Measurements from ENCODE around the gene RNU1-1. TPM values are rescaled to one million over a fixed set of nuclear protein-coding genes. Genes with fewer than 3 reads are reported as not detected.
A peak's percentile ranks its signal among the peaks of the same experiment; 100 is the strongest.
"Not testable (repeated sequence)": the region's sequence is repeated elsewhere in the genome, so short reads cannot be mapped to it uniquely, and the experiment has no call there.

Gene RNU1-1
- total and polyA plus RNA-seq, 11 donors, result 364 to 3,776 (median 2,470) TPM; not detected in 4

DNA sequence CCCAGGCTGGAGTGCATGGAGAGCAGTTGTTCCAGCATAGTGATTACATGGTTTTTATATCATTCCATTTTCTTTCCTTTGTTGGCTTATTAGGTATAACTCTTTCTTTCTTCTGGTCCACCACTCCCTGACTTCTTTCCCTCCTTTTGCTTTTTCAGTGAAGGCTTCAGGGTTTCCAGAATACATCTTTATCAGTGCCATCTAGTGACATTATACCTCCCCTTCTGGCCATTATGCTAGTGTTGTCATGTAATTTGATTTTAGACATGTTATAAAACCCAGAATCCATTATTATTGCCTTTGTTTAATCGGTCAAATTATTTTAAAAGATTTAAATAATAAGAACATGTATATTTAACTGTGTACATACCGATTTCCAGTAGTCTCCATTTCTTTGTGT, 10.6 kb downstream of the RNU1-1 start:
- no peak overlapping the region for H3K4me3 ChIP-seq
- no peak for ATAC-seq
- intact Hi-C loops (cut with DNase I), result no loop called here
- peaks cover 0 to 8% (median 0%) of the 10 kb centered on the region in 12 donors for H3K9me3 ChIP-seq
- WGBS, 4 donors, result 81 to 90% (median 85%) methylated on average over 2 of the region's 2 CpGs
- no peak for TF ChIP-seq POLR2A (IDR thresholded peaks at IDR 0.05)
- TF ChIP-seq, protein P1, sequence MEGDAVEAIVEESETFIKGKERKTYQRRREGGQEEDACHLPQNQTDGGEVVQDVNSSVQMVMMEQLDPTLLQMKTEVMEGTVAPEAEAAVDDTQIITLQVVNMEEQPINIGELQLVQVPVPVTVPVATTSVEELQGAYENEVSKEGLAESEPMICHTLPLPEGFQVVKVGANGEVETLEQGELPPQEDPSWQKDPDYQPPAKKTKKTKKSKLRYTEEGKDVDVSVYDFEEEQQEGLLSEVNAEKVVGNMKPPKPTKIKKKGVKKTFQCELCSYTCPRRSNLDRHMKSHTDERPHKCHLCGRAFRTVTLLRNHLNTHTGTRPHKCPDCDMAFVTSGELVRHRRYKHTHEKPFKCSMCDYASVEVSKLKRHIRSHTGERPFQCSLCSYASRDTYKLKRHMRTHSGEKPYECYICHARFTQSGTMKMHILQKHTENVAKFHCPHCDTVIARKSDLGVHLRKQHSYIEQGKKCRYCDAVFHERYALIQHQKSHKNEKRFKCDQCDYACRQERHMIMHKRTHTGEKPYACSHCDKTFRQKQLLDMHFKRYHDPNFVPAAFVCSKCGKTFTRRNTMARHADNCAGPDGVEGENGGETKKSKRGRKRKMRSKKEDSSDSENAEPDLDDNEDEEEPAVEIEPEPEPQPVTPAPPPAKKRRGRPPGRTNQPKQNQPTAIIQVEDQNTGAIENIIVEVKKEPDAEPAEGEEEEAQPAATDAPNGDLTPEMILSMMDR (IDR thresholded peaks at IDR 0.05), result no peak
- DNase-seq, result no peak
- peaks cover 0 to 16% (median under 1%) of the 10 kb centered on the region in 12 donors for H3K4me1 ChIP-seq
- no peaks in the 10 kb centered on the region for H3K27me3 ChIP-seq
- H3K36me3 ChIP-seq, result no peaks in the 10 kb centered on the region
- no peak overlapping the region for H3K27ac ChIP-seq

- ATAC-seq; intact Hi-C loops (cut with DNase I); H3K9me3 ChIP-seq; DNase-seq; H3K4me3 ChIP-seq; H3K27me3 ChIP-seq; H3K36me3 ChIP-seq; H3K27ac ChIP-seq: not testable (repeated sequence)
- 81 to 84% (median 84%) methylated on average over 7 to 8 of the region's 8 CpGs for WGBS, 4 donors
- H3K4me1 ChIP-seq, result peaks cover 0 to 23% (median 7%) of the 10 kb centered on the region in 12 donors
Measured at GRCh38 chr1:16501446-16501845, 12.6 kb downstream of the RNU1-1 start.

GRCh38 chr1:16500975-16501374, 13.1 kb downstream of the RNU1-1 start:
- H3K27me3 ChIP-seq; H3K27ac ChIP-seq; H3K36me3 ChIP-seq; ATAC-seq; H3K9me3 ChIP-seq; intact Hi-C loops (cut with DNase I); H3K4me3 ChIP-seq; DNase-seq: not testable (repeated sequence)
- WGBS, 4 donors, result 92 to 98% (median 94%) methylated on average over 5 of the region's 5 CpGs
- H3K4me1 ChIP-seq, result peaks cover 0 to 23% (median 7%) of the 10 kb centered on the region in 12 donors

GRCh38 chr1:16500466-16500865, 13.6 kb downstream of the RNU1-1 start:
- ATAC-seq; DNase-seq; H3K27me3 ChIP-seq; H3K9me3 ChIP-seq; H3K27ac ChIP-seq; intact Hi-C loops (cut with DNase I); H3K36me3 ChIP-seq: not testable (repeated sequence)
- WGBS, 4 donors, result 89 to 92% (median 90%) methylated on average over 9 to 11 of the region's 11 CpGs
- H3K4me1 ChIP-seq, result peaks cover 0 to 23% (median 7%) of the 10 kb centered on the region in 12 donors
- H3K4me3 ChIP-seq, result peak overlapping the region in 1 of 12 donors; percentile 90

DNA sequence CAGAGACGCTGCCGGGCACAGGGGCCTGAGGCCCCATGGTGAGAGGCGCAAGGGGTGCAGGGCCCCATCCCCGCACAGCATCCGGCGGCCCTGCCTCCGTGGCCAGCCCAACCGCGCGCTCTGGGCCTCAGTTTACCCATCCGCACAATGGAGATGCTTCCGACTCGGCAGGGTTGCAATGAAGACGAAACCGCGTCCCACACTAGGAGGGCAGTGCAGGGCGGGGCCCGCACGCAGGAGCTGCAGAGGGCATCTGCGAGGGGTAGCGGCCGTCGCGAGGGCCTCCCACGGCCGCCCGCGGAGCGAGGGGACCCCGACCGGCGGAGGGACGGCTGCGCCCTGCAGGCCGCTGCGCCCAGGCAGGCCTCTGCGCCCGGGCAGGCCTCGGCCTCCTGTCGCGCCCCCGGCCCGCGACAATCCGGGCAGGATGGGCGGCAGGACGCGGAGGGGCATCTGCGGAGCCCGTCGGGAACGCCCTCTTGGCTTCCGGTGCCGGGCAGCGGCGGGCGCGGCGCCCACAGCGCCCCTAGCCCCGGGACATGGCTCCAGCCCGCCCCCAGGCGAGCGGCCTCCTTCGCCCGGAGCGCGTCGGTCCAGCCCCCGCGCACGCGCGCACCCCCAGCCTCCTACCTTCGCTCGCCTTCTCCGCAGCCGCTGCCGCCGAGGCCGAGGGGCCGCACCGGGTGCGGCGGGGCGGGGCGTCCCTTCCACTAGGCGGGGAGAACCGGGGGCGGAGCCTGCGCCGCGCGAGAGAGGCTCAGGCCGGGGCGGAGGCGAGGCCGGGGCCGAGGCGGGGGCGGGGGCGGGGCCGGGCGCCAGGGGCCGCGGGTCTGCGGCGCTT, 15.3 kb downstream of the RNU1-1 start:
- no peaks in the 10 kb centered on the region for H3K9me3 ChIP-seq
- ATAC-seq, result peak; percentile 66 to 96 (median 94)
- H3K27ac ChIP-seq, result peak overlapping the region; percentile 51 to 90 (median 85)
- TF ChIP-seq, protein P1 (IDR thresholded peaks at IDR 0.05), result peak in 5 of 12 donors; percentile 22 to 44 (median 42)
- TF ChIP-seq POLR2A (IDR thresholded peaks at IDR 0.05), result peak in 1 of 2 donors; percentile 70
- peaks cover 0 to 23% (median 7%) of the 10 kb centered on the region in 12 donors for H3K4me1 ChIP-seq
- no peaks in the 10 kb centered on the region for H3K36me3 ChIP-seq
- H3K4me3 ChIP-seq, result peak overlapping the region; percentile 69 to 94 (median 88)
- peak; percentile 90 to 95 (median 93) for DNase-seq
- H3K27me3 ChIP-seq, result no peaks in the 10 kb centered on the region
- 1% methylated on average over 12 to 108 of the region's 108 CpGs for WGBS, 4 donors
- intact Hi-C loops (cut with DNase I), result loop anchor here in 6 of 10 donors (1.0 to 10.0 kb wide), 6 partner anchors 41 to 126 kb away; partner anchors contain the start of gene NECAP2 (in 5 of the 6)

DNA sequence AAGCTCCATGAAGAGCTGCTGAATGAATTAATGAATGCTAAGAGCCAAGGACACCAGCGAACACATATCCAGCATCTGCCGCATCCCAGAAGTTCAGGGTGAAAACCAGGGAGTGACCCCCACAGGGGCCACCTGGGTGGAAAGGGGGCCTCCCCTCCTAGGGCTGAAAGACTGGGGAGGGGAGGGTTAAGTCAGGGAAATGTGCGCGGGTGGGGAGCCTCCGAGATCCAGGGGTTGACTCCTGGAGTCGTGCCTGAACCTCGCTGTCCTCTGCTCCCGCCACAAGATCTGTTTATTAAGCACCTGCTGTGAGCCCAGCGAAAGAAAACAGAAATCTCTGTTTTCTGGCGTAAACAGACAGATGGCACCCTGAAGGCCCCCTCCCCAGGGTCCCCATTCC, 16.0 kb downstream of the RNU1-1 start:
- H3K9me3 ChIP-seq, DNase-seq, H3K27me3 ChIP-seq, H3K36me3 ChIP-seq, ATAC-seq: not testable (repeated sequence)
- Histone ChIP-seq H3K4me1 (peaks cover 0 to 23% (median 7%) of the 10 kb centered on the region in 12 donors), H3K4me3 (peak overlapping the region in 11 of 12 donors; percentile 69 to 94 (median 86)), H3K27ac (peak overlapping the region in 9 of 12 donors; percentile 79 to 90 (median 86))
- intact Hi-C loops (cut with DNase I), result loop anchor here in 6 of 10 donors (5.0 to 10.0 kb wide), 5 partner anchors 41 to 126 kb away; partner anchors contain the start of gene NECAP2 (in 4 of the 6)
- WGBS, 4 donors, result 36 to 42% (median 37%) methylated on average over 9 to 10 of the region's 10 CpGs

DNA sequence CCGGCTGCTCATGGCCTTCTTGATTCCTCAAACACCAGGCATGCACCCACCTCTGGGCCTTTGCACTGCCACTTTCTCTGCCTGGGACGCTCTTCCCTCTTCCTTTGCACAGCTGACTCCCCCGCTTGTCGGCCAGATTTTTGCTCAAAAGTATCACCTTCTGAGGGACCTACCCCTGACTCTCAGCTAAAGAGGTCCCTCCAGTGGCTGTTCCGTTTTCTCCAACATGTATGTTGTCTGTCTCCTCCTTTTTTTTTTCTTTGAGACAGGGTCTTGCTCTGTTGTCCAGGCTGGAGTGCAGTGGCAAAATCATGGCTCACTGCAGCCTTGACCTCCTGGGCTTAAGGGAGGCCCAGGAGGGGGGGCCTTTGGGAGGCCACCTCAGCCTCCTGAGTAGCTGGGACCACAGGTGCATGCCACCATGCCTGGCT, 16.6 kb downstream of the RNU1-1 start:
- not testable (repeated sequence) for H3K4me3 ChIP-seq, H3K27me3 ChIP-seq, H3K9me3 ChIP-seq, ATAC-seq, DNase-seq, H3K36me3 ChIP-seq
- H3K4me1 ChIP-seq, result peaks cover 0 to 23% (median 7%) of the 10 kb centered on the region in 12 donors
- intact Hi-C loops (cut with DNase I), result loop anchor here in 6 of 10 donors (5.0 to 10.0 kb wide), 5 partner anchors 40 to 125 kb away; partner anchors contain the start of gene NECAP2 (in 4 of the 6)
- H3K27ac ChIP-seq, result peak overlapping the region in 1 of 12 donors; percentile 87
- WGBS, 4 donors, result 82 to 91% (median 86%) methylated on average over 5 of the region's 5 CpGs

GRCh38 chr1:16493731-16494130, 20.4 kb downstream of the RNU1-1 start:
- H3K9me3 ChIP-seq, H3K27me3 ChIP-seq, ATAC-seq, H3K27ac ChIP-seq, DNase-seq, H3K4me3 ChIP-seq, H3K4me1 ChIP-seq: not testable (repeated sequence)
- intact Hi-C loops (cut with DNase I), result loop anchor here in 3 of 10 donors (10.0 kb wide), 2 partner anchors 49 to 119 kb away; partner anchors contain the start of gene NECAP2 (in 3 of the 3)
- WGBS, 4 donors, result 84 to 96% (median 91%) methylated on average over 8 to 9 of the region's 9 CpGs
- peaks cover 0 to 19% (median 9%) of the 10 kb centered on the region in 9 donors for H3K36me3 ChIP-seq

All from heart left ventricle (tissue), 16 donors.